Measurements from ENCODE around the gene FBXL7. TPM values are rescaled to one million over a fixed set of nuclear protein-coding genes. Genes with fewer than 3 reads are reported as not detected.

FBXL7 gene
- total RNA-seq, 1 donor from 2014 or later, result 12.3 TPM

- TF ChIP-seq EZH2phosphoT487 (IDR thresholded peaks at IDR 0.05), result no peak
- TF ChIP-seq CTCF (IDR thresholded peaks at IDR 0.05), result no peak
- no peak for TF ChIP-seq EZH2 (IDR thresholded peaks at IDR 0.05)
- Mint-ChIP-seq H3K27me3 (ENCODE audit: insufficient read depth, low read depth) (peaks cover 5% of the 10 kb centered on the region), H3K27ac (no peak overlapping the region), H3K4me1 (no peaks in the 10 kb centered on the region), H3K36me3 (peaks cover 6% of the 10 kb centered on the region), H3K4me3 (no peak overlapping the region), H3K9me3 (no peaks in the 10 kb centered on the region)
- no peak for DNase-seq (ENCODE audit: low spot score)
- Histone ChIP-seq H3K27me3 (no peaks in the 10 kb centered on the region), H3F3A (ENCODE audit: low read depth) (no peaks in the 10 kb centered on the region), H3K4me1 (peaks cover 6% of the 10 kb centered on the region), H3K27ac (no peak overlapping the region), H3K9ac (no peak overlapping the region), H3K4me2 (no peak overlapping the region), H4K20me1 (ENCODE audit: low read depth) (no peaks in the 10 kb centered on the region), H3K9me3 (ENCODE audit: low read depth) (no peaks in the 10 kb centered on the region), H3K4me3 (no peak overlapping the region), H2AFZ (replicated peaks) (no peak overlapping the region), H3K79me2 (ENCODE audit: low read depth) (peaks cover 48% of the 10 kb centered on the region), H3K36me3 (no peaks in the 10 kb centered on the region)
Measured at GRCh38 chr5:15627647-15628046, 127.7 kb downstream of the FBXL7 start.

GRCh38 chr5:15630441-15630840 is 130.5 kb downstream of the FBXL7 start:
- Histone ChIP-seq H3K9me3 (ENCODE audit: low read depth) (no peaks in the 10 kb centered on the region), H3K27ac (no peak overlapping the region), H3K4me1 (peaks cover 6% of the 10 kb centered on the region), H3F3A (ENCODE audit: low read depth) (no peaks in the 10 kb centered on the region), H3K27me3 (no peaks in the 10 kb centered on the region), H3K36me3 (no peaks in the 10 kb centered on the region), H2AFZ (replicated peaks) (no peak overlapping the region), H3K9ac (no peak overlapping the region), H3K4me3 (no peak overlapping the region), H3K79me2 (ENCODE audit: low read depth) (peaks cover 34% of the 10 kb centered on the region), H3K4me2 (no peak overlapping the region), H4K20me1 (ENCODE audit: low read depth) (no peaks in the 10 kb centered on the region)
- H3K36me3 Mint-ChIP-seq, result peaks cover 7% of the 10 kb centered on the region
- no peaks in the 10 kb centered on the region for H3K9me3 Mint-ChIP-seq
- no peak overlapping the region for H3K4me3 Mint-ChIP-seq
- TF ChIP-seq CTCF (IDR thresholded peaks at IDR 0.05), result no peak
- no peak for TF ChIP-seq EZH2 (IDR thresholded peaks at IDR 0.05)
- TF ChIP-seq EZH2phosphoT487 (IDR thresholded peaks at IDR 0.05), result no peak
- H3K27ac Mint-ChIP-seq, result no peak overlapping the region
- H3K27me3 Mint-ChIP-seq (ENCODE audit: insufficient read depth, low read depth), result peaks cover under 1% of the 10 kb centered on the region
- no peak for DNase-seq (ENCODE audit: low spot score)
- no peaks in the 10 kb centered on the region for H3K4me1 Mint-ChIP-seq

GRCh38 chr5:15634591-15635288 is 134.8 kb downstream of the FBXL7 start:
- no peak for TF ChIP-seq EZH2 (IDR thresholded peaks at IDR 0.05)
- no peak for TF ChIP-seq CTCF (IDR thresholded peaks at IDR 0.05)
- no peak for TF ChIP-seq EZH2phosphoT487 (IDR thresholded peaks at IDR 0.05)
- Mint-ChIP-seq H3K36me3 (peaks cover 7% of the 10 kb centered on the region), H3K4me1 (no peaks in the 10 kb centered on the region), H3K27me3 (ENCODE audit: insufficient read depth, low read depth) (no peaks in the 10 kb centered on the region), H3K4me3 (no peak overlapping the region), H3K9me3 (peaks cover 3% of the 10 kb centered on the region), H3K27ac (no peak overlapping the region)
- H3K4me3 ChIP-seq, result no peak overlapping the region
- no peak for DNase-seq (ENCODE audit: low spot score)
- no peaks in the 10 kb centered on the region for H4K20me1 ChIP-seq (ENCODE audit: low read depth)
- no peak overlapping the region for H3K27ac ChIP-seq
- no peak overlapping the region for H3K9ac ChIP-seq
- H3K4me1 ChIP-seq, result no peaks in the 10 kb centered on the region
- H3F3A ChIP-seq (ENCODE audit: low read depth), result no peaks in the 10 kb centered on the region
- peaks cover 26% of the 10 kb centered on the region for H3K79me2 ChIP-seq (ENCODE audit: low read depth)
- no peak overlapping the region for H2AFZ ChIP-seq (replicated peaks)
- H3K9me3 ChIP-seq (ENCODE audit: low read depth), result no peaks in the 10 kb centered on the region
- no peaks in the 10 kb centered on the region for H3K36me3 ChIP-seq
- no peaks in the 10 kb centered on the region for H3K27me3 ChIP-seq
- H3K4me2 ChIP-seq, result no peak overlapping the region
